H9 (cell line): ENCODE measurements around the gene ZNF296. TPM values are rescaled to one million over a fixed set of nuclear protein-coding genes. Genes with fewer than 3 reads are reported as not detected.

Source experiments
- DNase-seq: peaks from one replicate; pipeline ENCODE4 v3.0.0-alpha.2; 2017
- H2AFZ ChIP-seq: one replicate; pipeline ENCODE4 v1.6.1; 2013; ENCODE audit warnings: mild to moderate bottlenecking, low read length, control low read depth, moderate library complexity
- H2AK5ac ChIP-seq: 2 replicates; pipeline ENCODE4 v1.6.1; 2013; ENCODE audit warnings: low read length, control low read depth, mixed read lengths; ENCODE audit not compliant: insufficient read length
- H2BK120ac ChIP-seq: one replicate; pipeline ENCODE4 v1.6.1; 2013; ENCODE audit warnings: low read depth, mild to moderate bottlenecking, low read length, control low read depth, inconsistent platforms; ENCODE audit not compliant: poor library complexity, severe bottlenecking
- H2BK12ac ChIP-seq: 2 replicates; pipeline ENCODE4 v1.6.1; 2013; ENCODE audit warnings: low read length, control low read depth, mixed read lengths, low read depth; ENCODE audit not compliant: insufficient read length
- H2BK15ac ChIP-seq: 2 replicates; pipeline ENCODE4 v1.6.1; 2013; ENCODE audit warnings: low read depth, low read length, control low read depth
- H2BK20ac ChIP-seq: one replicate; pipeline ENCODE4 v1.6.1; 2013; ENCODE audit warnings: low read depth, mild to moderate bottlenecking, low read length, control low read depth, inconsistent platforms; ENCODE audit not compliant: poor library complexity, severe bottlenecking
- H2BK5ac ChIP-seq: 2 replicates; pipeline ENCODE4 v1.6.1; 2013; ENCODE audit warnings: low read length, control low read depth, mixed read lengths; ENCODE audit not compliant: insufficient read length
- H3K14ac ChIP-seq: 2 replicates; pipeline ENCODE4 v1.6.1; 2013; ENCODE audit warnings: low read length, control low read depth; ENCODE audit not compliant: insufficient read depth
- H3K18ac ChIP-seq: 2 replicates; pipeline ENCODE4 v1.6.1; 2013; ENCODE audit warnings: low read depth, mild to moderate bottlenecking, mixed read lengths, low read length, control low read depth; ENCODE audit not compliant: insufficient read length
- H3K23ac ChIP-seq: 2 replicates; pipeline ENCODE4 v1.6.1; 2013; ENCODE audit warnings: low read length, control low read depth, mixed read lengths, low read depth; ENCODE audit not compliant: insufficient read length
- H3K23me2 ChIP-seq: 2 replicates; pipeline ENCODE4 v1.6.1; 2013; ENCODE audit warnings: low read depth, mild to moderate bottlenecking, mixed read lengths, low read length, control low read depth; ENCODE audit not compliant: insufficient read length, poor library complexity, severe bottlenecking
- H3K27ac ChIP-seq: 2 replicates; pipeline ENCODE4 v1.5.1; 2013; ENCODE audit warnings: low read length, control low read depth, mixed read lengths, low read depth; ENCODE audit not compliant: insufficient read length
- H3K27me3 ChIP-seq: 2 replicates; pipeline ENCODE4 v1.6.1; 2013; ENCODE audit warnings: low read length, control low read depth, inconsistent platforms; ENCODE audit not compliant: insufficient read depth
- H3K4ac ChIP-seq: 2 replicates; pipeline ENCODE4 v1.6.1; 2013; ENCODE audit warnings: low read depth, mild to moderate bottlenecking, control low read depth, inconsistent platforms, low read length, moderate library complexity
- H3K4me1 ChIP-seq: 2 replicates; pipeline ENCODE4 v1.6.1; 2013; ENCODE audit warnings: low read length, control low read depth, inconsistent platforms; ENCODE audit not compliant: insufficient read depth
- H3K4me2 ChIP-seq: 2 replicates; pipeline ENCODE4 v1.6.1; 2013; ENCODE audit warnings: low read length, control low read depth, mixed read lengths; ENCODE audit not compliant: insufficient read length, insufficient read depth
- H3K56ac ChIP-seq: 2 replicates; pipeline ENCODE4 v1.6.1; 2013; ENCODE audit warnings: low read depth, mild to moderate bottlenecking, mixed read lengths, low read length, control low read depth; ENCODE audit not compliant: insufficient read length
- H3K79me1 ChIP-seq: 2 replicates; pipeline ENCODE4 v1.6.1; 2013; ENCODE audit warnings: low read depth, mild to moderate bottlenecking, moderate library complexity, low read length, control low read depth, inconsistent platforms; ENCODE audit not compliant: insufficient read depth, poor library complexity, severe bottlenecking
- H3K79me2 ChIP-seq: 2 replicates; pipeline ENCODE4 v1.6.1; 2013; ENCODE audit warnings: low read length, control low read depth, inconsistent platforms; ENCODE audit not compliant: insufficient read depth
- H3K9ac ChIP-seq: 2 replicates; pipeline ENCODE4 v1.6.1; 2013; ENCODE audit warnings: low read length, control low read depth, mixed read lengths; ENCODE audit not compliant: insufficient read length; ENCODE audit errors: extremely low read depth
- H3K9me3 ChIP-seq: one replicate; pipeline ENCODE4 v1.6.1; 2013; ENCODE audit warnings: low read depth, low read length, inconsistent platforms; ENCODE audit not compliant: control insufficient read depth
- H3T11ph ChIP-seq: one replicate; pipeline ENCODE4 v1.6.1; 2013; ENCODE audit warnings: mild to moderate bottlenecking, low read length, control low read depth, inconsistent platforms
- H4K20me1 ChIP-seq: one replicate; pipeline ENCODE4 v1.6.1; 2013; ENCODE audit not compliant: control insufficient read depth, insufficient read length, insufficient read depth
- H4K5ac ChIP-seq: 2 replicates; pipeline ENCODE4 v1.6.1; 2013; ENCODE audit warnings: low read depth, mild to moderate bottlenecking, mixed read lengths, low read length, control low read depth; ENCODE audit not compliant: insufficient read length
- H4K8ac ChIP-seq: replicated peaks from 2 replicates; pipeline ENCODE4 v1.6.1; 2013; ENCODE audit warnings: low read length, control low read depth, mixed read lengths, low read depth; ENCODE audit not compliant: insufficient read length
- H4K91ac ChIP-seq: 2 replicates; pipeline ENCODE4 v1.6.1; 2013; ENCODE audit warnings: low read depth, mild to moderate bottlenecking, moderate library complexity, mixed read lengths, low read length, control low read depth; ENCODE audit not compliant: insufficient read length
- H3K27ac Mint-ChIP-seq, 3 experiments: 2 replicates in 2 of 3; 3 replicates in 1 of 3; pipeline ENCODE4 v1.8.0; 2020 to 2021; ENCODE audit warnings: mixed read lengths in 3 of 3, mild to moderate bottlenecking in 1 of 3, moderate library complexity in 1 of 3
- H3K27me3 Mint-ChIP-seq: 2 replicates; pipeline ENCODE4 v1.8.0; 2021; ENCODE audit warnings: low read depth, mild to moderate bottlenecking, moderate library complexity, mixed read lengths
- H3K36me3 Mint-ChIP-seq, 3 experiments: 2 replicates in 2 of 3; 3 replicates in 1 of 3; pipeline ENCODE4 v1.8.0; 2020 to 2021; ENCODE audit warnings: low read depth in 3 of 3, mixed read lengths in 3 of 3; ENCODE audit not compliant: insufficient read depth in 1 of 3
- H3K4me1 Mint-ChIP-seq, 2 experiments: 2 replicates each; pipeline ENCODE4 v1.8.0; 2020; ENCODE audit warnings: mixed read lengths in 2 of 2
- H3K4me3 Mint-ChIP-seq, 2 experiments: 2 replicates in 1 of 2; 3 replicates in 1 of 2; pipeline ENCODE4 v1.8.0; 2020 to 2021; ENCODE audit warnings: mild to moderate bottlenecking in 2 of 2, mixed read lengths in 2 of 2, moderate library complexity in 1 of 2
- H3K9me3 Mint-ChIP-seq, 2 experiments: 2 replicates in 1 of 2; 3 replicates in 1 of 2; pipeline ENCODE4 v1.8.0; 2020; ENCODE audit warnings: mild to moderate bottlenecking in 2 of 2, mixed read lengths in 2 of 2, moderate library complexity in 1 of 2
- WGBS: extraction: QIAGEN DNeasy Blood & Tissue Kit; methylation state at CpG from one replicate; pipeline ENCODE4 v1.1.7; 2013; ENCODE audit warnings: missing lambda C conversion rate, low lambda C conversion rate, mixed read lengths; ENCODE audit not compliant: insufficient read length; ENCODE audit errors: extremely low coverage; 5-methylcytosine and 5-hydroxymethylcytosine counted together
- total RNA-seq: library from RNA; stranded (reverse); gene quantifications from 2 replicates; pipeline ENCODE4 v1.2.1, GENCODE V29; 2021
- TF ChIP-seq, protein P1 (sequence below): fragments of 200-600 bp; sonication (generic); conservative IDR thresholded peaks from 3 replicates; pipeline ENCODE4 v1.8.0; 2021; ENCODE audit warnings: antibody characterized with exemption, mild to moderate bottlenecking

Gene ZNF296
- total RNA-seq, 1 experiment from 2014 or later = 14.8 TPM

DNA sequence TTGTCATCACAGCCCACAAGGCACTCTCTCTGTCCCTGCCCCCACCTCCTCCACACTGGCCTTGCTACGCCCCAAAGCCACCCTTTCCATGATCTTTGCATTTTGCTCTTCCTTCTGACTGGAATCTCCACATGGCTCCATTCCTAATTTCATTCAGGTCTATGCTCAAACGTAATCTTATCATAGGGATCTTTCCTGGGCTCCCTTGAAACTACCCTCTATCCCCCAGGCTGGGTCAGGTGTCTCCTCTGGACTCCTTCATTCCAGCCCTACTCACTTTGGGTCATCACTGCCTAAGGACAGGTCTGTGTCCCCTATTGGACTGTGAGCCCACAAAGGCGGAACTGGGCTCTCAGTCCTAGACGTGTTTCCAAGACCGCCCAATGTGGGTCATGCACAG lies 5.9 kb upstream of the ZNF296 start:
- H2BK5ac ChIP-seq = no peak overlapping the region
- Mint-ChIP-seq H3K4me3 (peak overlapping the region; percentile 22 to 58), H3K27me3 (no peaks in the 10 kb centered on the region; the same call in none of the 2 replicates), H3K9me3 (no peaks in the 10 kb centered on the region; a peak in 1 of 5 replicates), H3K36me3 (peaks cover 13 to 45% (median 37%) of the 10 kb centered on the region in 3 experiments; a peak in 6 of 7 replicates), H3K4me1 (peaks cover 29 to 38% of the 10 kb centered on the region in 2 experiments), H3K27ac (peak overlapping the region in 2 of 3 experiments; percentile 76 to 88; a peak in 6 of 7 replicates)
- no peak overlapping the region for H4K91ac ChIP-seq
- TF ChIP-seq, protein P1, sequence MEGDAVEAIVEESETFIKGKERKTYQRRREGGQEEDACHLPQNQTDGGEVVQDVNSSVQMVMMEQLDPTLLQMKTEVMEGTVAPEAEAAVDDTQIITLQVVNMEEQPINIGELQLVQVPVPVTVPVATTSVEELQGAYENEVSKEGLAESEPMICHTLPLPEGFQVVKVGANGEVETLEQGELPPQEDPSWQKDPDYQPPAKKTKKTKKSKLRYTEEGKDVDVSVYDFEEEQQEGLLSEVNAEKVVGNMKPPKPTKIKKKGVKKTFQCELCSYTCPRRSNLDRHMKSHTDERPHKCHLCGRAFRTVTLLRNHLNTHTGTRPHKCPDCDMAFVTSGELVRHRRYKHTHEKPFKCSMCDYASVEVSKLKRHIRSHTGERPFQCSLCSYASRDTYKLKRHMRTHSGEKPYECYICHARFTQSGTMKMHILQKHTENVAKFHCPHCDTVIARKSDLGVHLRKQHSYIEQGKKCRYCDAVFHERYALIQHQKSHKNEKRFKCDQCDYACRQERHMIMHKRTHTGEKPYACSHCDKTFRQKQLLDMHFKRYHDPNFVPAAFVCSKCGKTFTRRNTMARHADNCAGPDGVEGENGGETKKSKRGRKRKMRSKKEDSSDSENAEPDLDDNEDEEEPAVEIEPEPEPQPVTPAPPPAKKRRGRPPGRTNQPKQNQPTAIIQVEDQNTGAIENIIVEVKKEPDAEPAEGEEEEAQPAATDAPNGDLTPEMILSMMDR = no peak
- H3K23ac ChIP-seq = no peak overlapping the region
- no peak overlapping the region for H2BK15ac ChIP-seq
- peaks cover 7% of the 10 kb centered on the region; the same call in 1 of the 2 replicates for H3K4me1 ChIP-seq
- no CpG with 5 or more reads among the region's 5 CpGs for WGBS
- H3K79me2 ChIP-seq = peaks cover 5% of the 10 kb centered on the region; the same call in 1 of the 2 replicates
- H3K9me3 ChIP-seq = no peaks in the 10 kb centered on the region
- no peak for DNase-seq
- no peak overlapping the region for H3T11ph ChIP-seq
- no peaks in the 10 kb centered on the region for H3K27me3 ChIP-seq
- H3K9ac ChIP-seq = no peak overlapping the region
- H3K23me2 ChIP-seq = peaks cover 3% of the 10 kb centered on the region
- H2AFZ ChIP-seq = no peak overlapping the region
- H3K56ac ChIP-seq = no peak overlapping the region
- H2BK20ac ChIP-seq = no peak overlapping the region
- H3K4me2 ChIP-seq = no peak overlapping the region
- H2AK5ac ChIP-seq = no peak overlapping the region
- H3K14ac ChIP-seq = no peak overlapping the region
- no peak overlapping the region for H4K5ac ChIP-seq
- H4K8ac ChIP-seq = no peak overlapping the region
- H3K18ac ChIP-seq = no peak overlapping the region
- H3K27ac ChIP-seq = no peak overlapping the region
- H4K20me1 ChIP-seq = no peaks in the 10 kb centered on the region
- H3K4ac ChIP-seq = no peak overlapping the region
- no peak overlapping the region for H2BK12ac ChIP-seq
- no peak overlapping the region for H2BK120ac ChIP-seq
- H3K79me1 ChIP-seq = peaks cover 7% of the 10 kb centered on the region
